HepG2 (cell line): ENCODE results near the gene WNT3.

Experiments used
- ASH2L ChIP-seq: fragments of 300-600, 200-600 bp; sonication (generic); IDR thresholded peaks from 2 replicates; pipeline ENCODE4 v1.7.0; 2017; ENCODE audit warnings: low read depth, mild to moderate bottlenecking, moderate library complexity, mixed read lengths, low read length; ENCODE audit not compliant: insufficient read length
- ATF2 ChIP-seq: sonication (generic); formaldehyde crosslinking; IDR thresholded peaks from 2 replicates; pipeline ENCODE4 v1.4.0; 2020; ENCODE audit warnings: missing genetic modification reagents
- CENPX ChIP-seq: sonication (generic); formaldehyde crosslinking; IDR thresholded peaks from 2 replicates; pipeline ENCODE4 v1.9.0; 2021; ENCODE audit warnings: mild to moderate bottlenecking, missing genetic modification reagents, moderate library complexity
- EHMT2 ChIP-seq: fragments of 200-600 bp; sonication (generic); IDR thresholded peaks from 2 replicates; pipeline ENCODE4 v1.7.0; 2017; ENCODE audit warnings: antibody characterized with exemption, low read depth, low read length, borderline replicate concordance
- EZH2 ChIP-seq: conservative IDR thresholded peaks from 2 replicates; pipeline ENCODE4 v1.6.1; 2012; ENCODE audit warnings: mild to moderate bottlenecking, low read depth, low read length, moderate library complexity
- GABPA ChIP-seq, 2 experiments: IDR thresholded peaks; 2 replicates each; pipeline ENCODE4 v1.6.1; 2011 to 2016; ENCODE audit warnings: low read depth in 2 of 2, low read length in 1 of 2, missing biosample characterization in 1 of 2, missing genetic modification characterization in 1 of 2
- RAD21 ChIP-seq: fragments of 450-650 bp; formaldehyde crosslinking; IDR thresholded peaks from 2 replicates; pipeline ENCODE4 v1.5.0; 2020; ENCODE audit warnings: mild to moderate bottlenecking
- SIX4 ChIP-seq: sonication (generic); formaldehyde crosslinking; IDR thresholded peaks from 2 replicates; pipeline ENCODE4 v1.4.0; 2020; ENCODE audit warnings: missing genetic modification reagents
- ZC3H4 ChIP-seq: sonication (generic); formaldehyde crosslinking; IDR thresholded peaks from 2 replicates; pipeline ENCODE4 v1.4.0; 2020; ENCODE audit warnings: missing genetic modification reagents, borderline replicate concordance
- ZKSCAN1 ChIP-seq: fragments of 150-350 bp; IDR thresholded peaks from 2 replicates; pipeline ENCODE4 v1.6.1; 2014; ENCODE audit warnings: low read length

GRCh38 chr17:46739982-46740381 lies 78.5 kb downstream of the WNT3 start:
- TF ChIP-seq GABPA (IDR thresholded peaks at IDR 0.05; ENCODE audit: low read depth, low read length) (no peak), GABPA (CRISPR knock-in tag; IDR thresholded peaks at IDR 0.05; ENCODE audit: low read depth) (no peak), EHMT2 (no peak), SIX4 (CRISPR knock-in tag) (no peak), EZH2 (no peak), ZKSCAN1 (no peak), CENPX (CRISPR knock-in tag) (no peak), ZC3H4 (CRISPR knock-in tag) (no peak), ASH2L (no peak), RAD21 (CRISPR knock-in tag) (no peak), ATF2 (CRISPR knock-in tag) (no peak)
